GM21717 (cell line): Measurements from ENCODE around the gene GABRR1.
"Not testable (repeated sequence)": the region's sequence is repeated elsewhere in the genome, so short reads cannot be mapped to it uniquely, and the experiment has no call there.

Source experiments
- ATAC-seq: cut with Tn5 transposase; IDR thresholded peaks from one replicate; pipeline ENCODE4 v1.9.1; 2021; ENCODE audit warnings: mild to moderate bottlenecking, moderate library complexity; ENCODE audit not compliant: unreplicated experiment

The GABRR1 gene

DNA sequence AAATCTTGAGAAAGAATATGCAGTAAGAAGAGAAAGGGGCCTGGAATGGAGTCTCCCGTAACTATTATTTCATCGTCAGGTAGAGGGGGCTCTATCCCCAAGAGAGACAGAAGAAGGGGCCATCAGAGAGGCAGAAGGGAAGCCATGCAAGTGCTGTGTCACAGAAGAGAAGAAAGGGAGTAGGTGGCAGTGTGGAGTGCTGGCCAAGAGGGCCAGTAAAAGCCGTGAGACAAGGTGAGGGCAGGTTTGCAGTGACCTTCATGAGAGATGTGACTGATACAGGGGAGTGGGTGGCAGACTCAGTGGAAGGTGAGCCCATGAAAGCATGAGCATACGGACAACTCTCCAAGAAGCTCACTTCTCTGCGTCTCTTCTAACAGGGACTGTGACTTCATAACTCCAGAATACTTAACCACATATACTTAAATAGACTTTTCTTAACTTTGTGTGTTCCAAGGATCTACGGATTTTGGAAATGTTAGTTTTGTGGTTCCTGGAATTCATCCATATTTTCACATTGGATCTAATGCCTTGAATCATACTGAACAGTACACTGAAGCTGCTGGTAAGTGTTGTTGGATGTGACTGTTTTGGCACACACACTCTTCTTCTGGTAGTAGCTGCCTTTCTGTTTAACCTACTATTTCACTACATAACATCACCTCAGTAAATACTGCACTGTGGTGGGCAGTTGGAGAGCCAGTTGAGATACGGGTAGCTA lies 55.7 kb downstream of the GABRR1 start:
- ATAC-seq = no peak

DNA sequence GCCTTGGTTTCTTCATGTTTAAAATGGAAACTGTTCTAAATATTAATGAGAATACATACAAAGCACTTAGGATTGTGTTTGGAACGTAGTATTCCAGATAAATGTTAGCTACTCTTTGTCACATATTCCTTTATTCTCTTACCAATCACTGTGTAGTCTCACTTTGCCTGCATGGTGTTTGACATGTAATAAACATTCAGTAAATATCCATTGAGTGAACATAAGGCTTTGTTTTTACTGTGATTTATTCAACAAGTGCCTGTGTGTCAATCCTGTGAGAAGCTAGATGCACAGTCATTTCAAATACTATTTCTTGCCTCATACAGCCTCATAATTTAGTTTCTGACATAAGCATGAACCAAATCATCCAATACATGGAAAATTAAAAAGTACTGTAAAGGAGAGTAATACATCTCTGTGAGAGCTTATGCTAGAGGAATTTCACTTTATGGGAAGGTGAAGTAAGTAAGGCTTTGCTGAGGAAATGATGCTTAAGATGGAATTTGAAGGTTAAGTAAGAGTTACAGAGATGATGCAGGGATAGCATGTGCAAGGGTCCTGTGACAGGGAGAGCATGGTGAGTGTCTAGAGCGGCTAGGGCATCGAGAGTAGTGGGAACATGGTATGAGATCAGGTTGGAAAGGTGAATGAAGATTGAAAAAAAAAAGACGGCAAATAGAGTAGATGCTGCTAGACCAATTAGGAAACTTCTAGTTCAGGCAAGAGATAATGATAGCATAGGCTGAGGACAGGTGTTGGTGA lies 56.6 kb downstream of the GABRR1 start:
- no peak for ATAC-seq

DNA sequence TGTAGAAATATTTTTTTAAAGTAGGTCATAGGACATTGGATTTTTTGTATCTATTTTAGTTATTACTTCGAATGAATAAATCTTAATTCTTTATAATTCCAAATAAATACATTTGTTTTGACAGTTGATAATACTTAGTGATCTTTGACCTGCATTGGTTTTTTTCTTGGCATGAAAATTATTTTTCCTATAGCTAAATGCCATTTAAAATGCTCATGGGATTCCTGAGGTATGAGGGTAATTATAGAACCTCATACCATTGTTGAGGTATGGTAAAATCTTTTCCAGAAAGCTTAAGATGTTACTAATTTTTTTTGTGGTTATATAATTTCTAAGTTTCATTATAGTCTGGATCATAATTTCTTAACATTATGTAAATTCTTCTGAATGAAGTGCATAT lies 63.0 kb downstream of the GABRR1 start:
- no peak for ATAC-seq

GRCh38 chr6:89148016-89148750 lies 69.0 kb downstream of the GABRR1 start:
- no peak for ATAC-seq

DNA sequence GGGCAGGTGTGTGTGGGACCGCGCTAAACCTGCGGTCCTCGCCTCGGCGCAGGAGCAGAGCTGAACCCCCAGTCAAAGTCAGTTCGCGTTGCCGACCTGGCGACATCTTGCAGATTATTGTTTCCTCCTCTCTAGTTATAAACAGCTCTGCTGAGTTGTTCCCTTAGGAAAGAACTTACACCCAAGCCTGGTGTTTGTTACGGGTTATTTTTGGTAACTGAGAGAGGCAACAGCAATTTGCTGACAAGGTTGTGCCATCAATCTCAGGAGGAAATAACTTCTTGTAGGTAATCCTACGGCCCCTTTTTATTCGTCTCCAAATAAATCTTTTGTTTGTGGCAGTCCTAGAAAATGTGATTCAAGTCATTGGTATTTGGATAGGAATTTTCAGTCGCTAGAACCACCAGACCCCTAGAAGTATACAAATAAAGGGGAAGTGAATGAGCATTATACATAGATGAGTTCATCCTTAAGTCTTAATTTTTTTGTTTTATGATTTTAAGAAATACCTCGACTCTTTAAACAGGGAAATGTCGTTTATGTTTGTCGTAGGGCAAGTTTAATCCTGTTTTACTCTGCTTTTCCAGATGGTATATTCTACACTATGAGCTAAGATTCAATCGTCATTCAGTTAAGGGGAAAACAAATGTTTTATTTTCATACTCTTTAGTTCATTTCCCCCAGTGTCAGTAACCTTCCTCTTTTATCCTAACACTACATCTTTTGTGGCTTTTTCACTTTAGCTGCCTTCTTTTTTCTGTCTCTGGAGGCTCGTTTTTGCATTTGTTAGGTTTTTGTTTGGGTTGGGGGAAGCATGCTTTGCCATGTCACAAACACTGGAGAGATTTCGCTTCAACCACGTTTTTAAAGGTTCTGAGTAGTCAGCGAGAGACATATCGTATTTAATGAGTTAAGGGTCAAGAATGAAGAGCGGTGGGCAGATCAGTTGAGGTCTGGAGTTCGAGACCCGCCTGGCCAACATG lies 70.1 kb downstream of the GABRR1 start:
- peak; percentile 42 for ATAC-seq

DNA sequence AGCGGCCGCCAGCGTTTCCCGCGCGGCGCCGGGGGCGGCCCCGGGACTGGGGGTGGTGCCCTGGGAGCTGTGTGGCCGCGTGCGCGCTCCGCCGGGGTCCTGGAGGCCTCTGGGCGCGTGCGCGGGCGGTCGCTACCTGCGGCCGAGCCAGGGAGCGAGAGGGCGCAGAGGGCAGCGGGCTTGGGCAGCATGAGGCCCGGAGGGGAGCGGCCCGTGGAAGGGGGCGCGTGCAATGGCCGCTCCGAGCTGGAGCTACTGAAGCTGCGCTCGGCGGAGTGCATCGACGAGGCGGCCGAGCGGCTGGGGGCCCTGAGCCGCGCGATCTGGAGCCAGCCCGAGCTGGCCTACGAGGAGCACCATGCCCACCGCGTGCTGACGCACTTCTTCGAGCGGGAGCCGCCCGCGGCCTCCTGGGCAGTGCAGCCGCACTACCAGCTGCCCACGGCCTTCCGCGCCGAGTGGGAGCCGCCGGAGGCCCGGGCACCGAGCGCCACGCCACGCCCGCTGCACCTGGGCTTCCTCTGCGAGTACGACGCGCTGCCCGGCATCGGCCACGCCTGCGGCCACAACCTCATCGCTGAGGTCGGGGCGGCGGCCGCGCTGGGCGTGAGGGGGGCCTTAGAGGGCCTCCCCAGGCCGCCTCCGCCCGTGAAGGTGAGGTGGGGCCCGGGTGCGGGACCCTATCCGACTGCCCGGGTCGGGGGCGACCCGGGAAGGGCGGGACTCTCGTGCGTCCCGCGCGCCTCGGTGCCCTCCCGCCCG lies 71.0 kb downstream of the GABRR1 start, which contains the start of gene PM20D2:
Gene PM20D2 (plus strand): TSS at position 100 of the 762 bp plus-strand sequence. CDS start 90 bp downstream, at position 190.
- peak; percentile 82 for ATAC-seq

GRCh38 chr6:89145091-89145955 lies 71.8 kb downstream of the GABRR1 start:
- peak; percentile 65 for ATAC-seq

DNA sequence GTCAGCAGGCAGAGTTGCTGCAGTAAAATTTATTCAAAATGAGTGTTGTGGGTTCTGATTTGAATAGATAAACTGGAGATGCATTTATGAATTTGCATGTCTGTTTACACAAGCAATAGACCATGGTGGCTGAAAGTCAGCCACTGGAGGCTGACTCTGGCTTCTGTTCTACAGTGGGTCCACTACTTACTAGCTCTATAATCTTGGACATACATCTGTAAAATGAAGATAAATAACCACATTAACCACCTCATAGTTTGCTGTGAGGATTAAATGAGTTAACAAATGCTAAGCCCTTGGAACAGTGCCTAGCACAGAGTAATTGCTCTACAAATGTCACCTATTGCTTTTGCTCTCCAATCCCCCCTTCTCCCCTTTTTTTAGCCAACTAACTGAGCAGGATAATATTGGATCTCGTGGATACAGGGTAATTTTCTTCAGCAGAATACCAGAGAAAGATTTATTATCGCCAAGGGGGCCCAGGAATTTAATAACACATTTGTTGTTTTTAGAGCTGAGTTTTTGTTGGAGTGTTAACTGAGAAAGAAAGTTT lies 72.7 kb downstream of the GABRR1 start:
- no peak for ATAC-seq

GRCh38 chr6:89140347-89141156 lies 76.6 kb downstream of the GABRR1 start:
- ATAC-seq = no peak

- ATAC-seq = no peak
Measured at GRCh38 chr6:89139509-89140346, 77.4 kb downstream of the GABRR1 start.

- no peak for ATAC-seq
Measured at GRCh38 chr6:89138173-89138572, 79.0 kb downstream of the GABRR1 start.

GRCh38 chr6:89134723-89135122 lies 82.4 kb downstream of the GABRR1 start:
- ATAC-seq = no peak

GRCh38 chr6:89133981-89134380 lies 83.2 kb downstream of the GABRR1 start:
- no peak for ATAC-seq

DNA sequence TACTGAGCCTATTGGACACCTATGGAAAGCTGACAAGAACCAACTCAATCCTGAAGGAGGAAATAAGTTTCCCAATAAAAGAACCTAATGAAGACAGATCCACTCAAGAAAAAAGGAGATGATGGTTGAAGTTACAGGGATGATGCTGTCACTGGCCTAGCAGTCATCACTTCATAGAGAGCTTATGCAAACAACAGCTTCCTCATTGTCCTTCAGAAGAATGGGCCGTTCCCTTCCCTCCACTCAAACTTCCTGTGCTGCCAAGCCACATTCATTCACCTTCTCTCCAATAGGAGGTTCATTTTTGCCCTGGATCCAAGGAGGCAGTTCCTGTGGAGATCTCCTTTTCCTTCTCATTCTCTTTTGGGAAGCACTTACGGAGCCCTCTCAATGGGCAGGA lies 85.1 kb downstream of the GABRR1 start:
- no peak for ATAC-seq

- no peak for ATAC-seq
Measured at GRCh38 chr6:89131599-89131998, 85.6 kb downstream of the GABRR1 start.

GRCh38 chr6:89128256-89128671 lies 88.9 kb downstream of the GABRR1 start:
- ATAC-seq = not testable (repeated sequence)
